GM21367 (cell line): ENCODE results near the gene MANEA.

Experiments used
- ATAC-seq: cut with Tn5 transposase; IDR thresholded peaks from one replicate; pipeline ENCODE4 v1.9.1; 2021; ENCODE audit not compliant: unreplicated experiment

The MANEA gene

DNA sequence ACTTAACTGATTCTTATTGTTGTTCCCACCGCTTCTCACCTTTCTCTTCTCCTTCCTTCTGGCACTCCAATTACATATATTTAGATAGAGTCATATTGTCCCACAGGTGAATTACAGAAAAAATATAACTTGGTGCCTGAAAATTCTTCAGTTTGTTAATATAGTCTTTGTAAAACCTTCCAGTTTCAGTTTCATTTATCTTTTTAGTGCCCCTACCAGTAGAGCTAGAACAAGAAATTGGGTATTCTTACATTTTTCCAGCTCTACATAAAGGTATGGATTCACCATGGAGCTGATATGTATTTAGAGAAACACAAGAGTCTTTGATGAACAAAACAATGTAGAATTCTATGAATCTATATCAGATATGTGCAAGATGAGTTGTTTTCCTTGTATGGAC, 10.7 kb downstream of the MANEA start:
- ATAC-seq: no peak

DNA sequence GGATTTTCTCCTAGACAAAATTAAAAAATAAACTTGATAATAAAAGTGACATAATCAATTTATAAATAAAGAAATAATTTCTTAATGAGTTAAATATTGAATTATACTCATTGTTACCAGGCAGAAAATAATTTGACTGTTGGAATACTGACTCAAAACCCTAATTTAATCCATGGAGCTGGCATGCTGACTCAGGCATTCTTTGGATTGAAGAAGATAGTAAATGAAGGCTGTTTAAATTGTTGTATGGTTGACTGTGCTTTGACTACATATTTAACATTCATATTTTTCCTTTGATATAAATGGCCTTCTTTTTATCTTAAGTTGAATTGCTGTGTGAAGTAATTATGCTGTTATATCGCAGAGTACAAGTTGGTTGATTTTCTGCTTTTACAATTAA, 11.7 kb downstream of the MANEA start:
- no peak for ATAC-seq

DNA sequence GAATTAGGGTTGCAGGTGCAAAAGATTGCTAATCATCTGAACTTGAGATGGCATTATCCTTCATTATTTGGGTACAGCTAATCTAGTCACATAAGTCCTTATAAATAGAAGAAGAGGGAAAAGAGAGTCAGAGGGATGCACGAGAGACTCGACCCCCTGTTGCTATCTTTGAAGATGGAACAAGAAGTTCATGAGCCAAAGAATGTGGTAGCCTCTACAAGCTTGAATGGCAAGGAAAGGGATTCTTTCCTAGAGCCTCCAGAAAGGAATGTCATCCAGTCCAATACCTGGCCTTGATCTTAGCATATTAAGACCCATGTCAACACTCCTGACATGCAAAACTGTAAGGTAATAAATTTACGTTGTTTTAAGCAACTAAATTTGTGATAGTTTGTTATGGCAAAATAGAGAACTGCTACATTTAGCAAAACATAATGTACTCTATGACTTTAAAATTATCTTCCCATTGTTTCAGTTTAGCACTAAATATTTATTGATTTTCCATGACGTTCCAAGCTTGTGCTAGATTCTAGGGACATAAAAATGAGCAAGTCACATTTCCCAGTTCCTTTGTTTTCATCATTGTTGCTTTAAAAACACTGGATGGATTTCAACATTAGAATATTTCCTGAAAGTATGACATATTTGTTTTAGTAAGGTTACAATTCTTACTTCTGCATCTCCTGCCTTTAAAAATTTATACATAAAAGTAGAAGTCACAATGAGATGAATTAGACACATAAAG, 12.7 kb downstream of the MANEA start:
- ATAC-seq: no peak

DNA sequence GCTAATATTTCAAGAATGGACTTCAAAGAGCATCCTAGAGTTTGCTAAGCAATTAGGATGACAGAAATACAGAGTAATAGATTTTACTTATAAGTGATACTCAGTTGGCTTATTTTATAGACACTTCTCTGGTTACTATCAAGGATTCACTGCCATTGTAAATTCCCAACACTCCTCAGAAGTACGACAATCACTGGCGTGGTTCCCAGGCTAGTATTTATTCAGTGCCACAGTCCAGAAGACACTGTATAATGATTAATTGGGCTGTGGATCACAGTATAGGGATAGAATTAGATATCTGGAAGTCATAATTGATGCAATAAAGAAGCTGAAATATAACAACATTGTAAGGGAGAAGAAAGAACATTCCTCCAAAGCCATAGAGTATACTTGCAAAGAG, 15.7 kb downstream of the MANEA start:
- no peak for ATAC-seq

DNA sequence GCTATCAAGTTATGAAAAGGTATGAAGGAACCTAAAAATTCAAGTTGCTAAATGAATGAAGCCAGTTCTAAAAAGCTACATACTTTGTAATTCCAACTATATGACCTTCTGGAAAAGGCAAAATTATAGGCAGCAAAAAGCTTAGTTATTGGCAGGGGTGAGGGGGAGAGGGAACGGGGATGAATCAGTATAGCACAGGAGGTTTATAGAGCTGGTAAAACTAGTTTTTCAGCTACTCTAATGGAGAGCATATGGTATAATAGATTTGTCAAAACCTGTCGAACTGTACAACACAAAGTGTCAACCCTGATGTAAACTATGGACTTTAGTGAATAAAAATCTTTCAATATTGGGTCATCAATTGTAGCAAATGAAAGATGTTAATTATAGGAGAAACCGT, 18.7 kb downstream of the MANEA start:
- ATAC-seq: no peak

DNA sequence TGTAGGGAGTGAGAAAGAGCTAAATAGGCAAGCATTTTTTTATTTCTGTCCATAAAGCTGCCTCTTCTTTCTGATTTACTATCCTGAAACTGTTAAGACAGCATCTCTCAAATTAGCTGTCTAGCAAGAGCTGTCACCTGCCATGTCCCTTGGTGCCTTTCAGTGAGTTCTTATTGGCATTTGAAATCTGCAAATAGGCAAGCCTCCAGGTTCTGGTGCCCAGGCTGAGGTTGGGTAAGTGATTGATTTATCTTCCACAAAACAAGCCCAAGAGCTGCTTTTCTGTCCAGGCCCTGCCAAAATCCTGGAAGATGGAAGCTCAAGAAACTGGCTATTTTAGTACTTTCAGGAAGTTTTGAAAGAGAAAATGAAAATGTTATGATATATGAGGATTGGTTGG, 22.4 kb downstream of the MANEA start:
- no peak for ATAC-seq

DNA sequence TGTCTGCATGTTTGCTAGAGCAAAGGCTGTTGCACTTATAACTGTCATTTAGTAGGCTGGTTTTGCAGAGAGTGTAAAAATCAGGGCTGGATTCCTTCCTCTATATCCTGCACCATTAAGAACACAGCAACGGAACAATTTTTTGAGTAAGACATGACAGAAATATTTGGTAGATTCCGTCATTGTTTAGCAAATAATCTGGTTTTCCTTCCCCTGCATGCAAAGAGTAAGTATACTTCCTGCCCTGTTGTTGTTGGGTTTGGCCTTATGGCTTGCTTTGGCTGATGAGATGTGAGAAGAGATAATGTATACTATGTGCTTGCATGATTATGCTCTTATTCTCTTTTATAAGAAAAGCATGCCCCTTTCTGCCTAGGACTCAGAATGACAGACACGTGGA, 23.8 kb downstream of the MANEA start:
- no peak for ATAC-seq

DNA sequence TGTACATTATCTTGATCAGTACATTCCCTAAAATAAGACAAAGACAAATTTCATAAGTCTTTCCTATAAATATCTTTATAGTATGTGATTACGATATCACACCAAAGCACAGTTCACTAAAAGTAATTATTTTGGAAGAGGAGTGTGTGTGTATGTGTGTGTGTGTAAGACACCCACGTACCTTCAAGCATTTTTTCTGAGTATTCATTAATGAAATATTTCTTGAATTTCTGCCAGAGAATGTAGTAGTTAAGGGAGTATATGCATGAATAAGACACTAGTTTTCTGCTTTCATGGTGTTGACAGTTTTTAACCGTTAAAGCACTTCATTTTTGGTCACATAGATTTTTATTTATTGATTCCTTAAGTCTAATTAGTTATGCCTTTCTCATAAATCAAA, 36.8 kb downstream of the MANEA start:
- no peak for ATAC-seq

DNA sequence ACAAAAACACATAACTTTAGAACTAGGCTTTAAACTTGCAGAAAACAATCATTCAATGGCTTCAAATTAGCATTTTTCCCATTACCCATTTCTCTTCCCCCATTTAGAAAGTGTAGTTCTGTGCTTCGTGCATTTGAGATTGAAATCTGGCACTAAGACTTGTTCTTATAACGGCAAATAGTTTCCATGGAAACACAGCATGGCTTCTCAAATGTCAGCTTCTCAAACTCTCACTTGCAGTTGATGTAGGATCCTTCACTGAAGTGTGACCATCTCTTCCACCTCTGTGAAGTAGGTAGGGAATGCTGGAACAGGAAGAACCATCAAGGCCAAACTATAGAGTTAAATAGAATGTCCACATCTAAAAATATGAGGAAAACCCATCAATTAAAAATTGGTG, 52.2 kb downstream of the MANEA start:
- no peak for ATAC-seq

DNA sequence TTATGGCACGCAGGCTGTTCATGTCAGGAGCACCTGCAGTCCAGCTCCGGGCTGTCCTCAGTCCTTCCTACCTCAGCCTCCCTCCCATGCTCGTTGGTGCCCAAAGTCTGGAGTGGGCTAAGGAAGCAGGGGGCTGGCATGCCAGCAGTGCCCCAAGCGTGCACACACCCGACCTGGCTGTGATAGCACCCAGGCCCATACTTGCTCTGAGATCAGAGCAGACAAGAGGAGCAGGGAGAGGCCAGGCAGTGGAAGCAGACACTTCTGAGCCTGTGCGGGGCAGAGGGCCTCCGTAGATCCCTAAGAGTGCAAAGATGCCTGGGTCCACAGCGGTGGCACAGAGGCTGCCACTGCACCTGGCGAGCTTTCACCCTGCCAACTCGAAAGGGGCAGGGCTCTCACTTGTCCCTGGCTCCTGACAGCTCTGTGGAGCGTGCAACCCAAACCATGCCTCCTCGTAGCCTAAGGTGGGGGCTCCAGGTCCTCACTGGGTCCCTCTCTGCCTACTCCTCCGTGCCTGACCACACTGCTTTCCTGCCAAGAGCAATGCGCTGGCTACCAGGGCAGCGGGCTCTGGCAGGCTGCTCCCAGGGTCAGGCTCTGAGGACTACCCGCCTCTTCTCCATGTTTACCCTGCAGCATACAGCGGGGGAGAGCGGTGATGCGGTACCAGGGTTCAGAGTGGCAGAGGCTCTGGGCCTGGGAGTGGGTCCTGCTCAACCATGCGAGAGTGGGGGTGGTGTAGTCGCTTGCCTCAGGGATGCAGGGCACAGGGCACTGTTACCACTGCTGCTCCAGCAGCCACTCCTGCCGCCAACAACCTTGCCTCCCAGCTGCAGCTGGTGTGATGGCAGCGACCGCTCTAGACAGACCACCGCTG, 59.5 kb downstream of the MANEA start:
- ATAC-seq: no peak

DNA sequence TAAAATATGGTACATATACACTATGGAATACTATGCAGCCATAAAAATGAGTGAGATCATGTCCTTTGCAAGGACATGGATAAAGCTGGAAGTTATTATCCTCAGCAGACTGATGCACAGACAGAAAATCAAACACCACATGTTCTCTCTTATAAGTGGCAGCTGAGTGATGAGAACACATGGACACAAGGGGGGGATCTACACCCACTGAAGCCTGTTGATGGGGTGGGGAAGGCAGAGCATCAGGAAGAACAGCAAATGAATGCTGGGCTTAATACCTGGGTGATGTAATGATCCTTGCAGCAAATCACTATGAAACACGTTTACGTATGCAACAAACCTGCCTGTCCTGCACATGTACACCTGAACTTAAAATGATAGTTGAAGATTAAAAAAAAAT, 71.3 kb downstream of the MANEA start:
- no peak for ATAC-seq

DNA sequence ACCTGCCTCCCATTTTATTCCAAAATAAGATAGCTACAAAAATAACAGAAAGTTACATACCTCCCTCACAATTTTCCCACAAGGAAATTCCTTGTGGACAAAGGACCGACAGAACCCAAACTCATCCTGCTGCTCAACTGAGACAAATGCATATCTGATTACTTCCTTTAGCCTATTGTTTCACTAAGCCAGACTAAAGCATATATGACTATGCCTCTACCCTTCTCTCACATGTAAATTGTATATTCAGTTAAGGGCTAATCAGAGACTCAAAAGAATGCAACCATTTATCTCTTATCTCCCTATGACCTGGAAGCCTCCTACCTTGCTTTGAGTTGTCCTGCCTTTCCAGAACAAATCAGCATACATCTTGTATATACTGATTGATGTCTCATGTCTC, 72.1 kb downstream of the MANEA start:
- no peak for ATAC-seq

DNA sequence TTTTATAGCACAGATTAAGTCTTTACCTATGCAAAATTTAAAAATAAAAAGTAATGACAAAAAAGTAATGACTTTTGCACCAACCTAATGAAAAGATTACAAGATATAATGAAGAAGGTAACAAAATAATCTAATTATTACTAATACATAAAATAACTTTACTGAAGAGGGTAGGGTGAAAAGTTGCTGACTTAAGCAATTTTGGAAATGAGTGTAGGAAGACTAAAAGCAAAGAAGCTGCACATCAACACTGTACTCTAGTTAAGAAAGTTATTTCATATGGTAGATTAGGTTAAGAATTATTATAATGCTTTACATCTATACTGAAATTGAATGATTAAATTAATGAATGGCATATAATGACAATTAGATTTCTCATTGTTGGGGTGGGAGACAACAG, 76.8 kb downstream of the MANEA start:
- no peak for ATAC-seq

DNA sequence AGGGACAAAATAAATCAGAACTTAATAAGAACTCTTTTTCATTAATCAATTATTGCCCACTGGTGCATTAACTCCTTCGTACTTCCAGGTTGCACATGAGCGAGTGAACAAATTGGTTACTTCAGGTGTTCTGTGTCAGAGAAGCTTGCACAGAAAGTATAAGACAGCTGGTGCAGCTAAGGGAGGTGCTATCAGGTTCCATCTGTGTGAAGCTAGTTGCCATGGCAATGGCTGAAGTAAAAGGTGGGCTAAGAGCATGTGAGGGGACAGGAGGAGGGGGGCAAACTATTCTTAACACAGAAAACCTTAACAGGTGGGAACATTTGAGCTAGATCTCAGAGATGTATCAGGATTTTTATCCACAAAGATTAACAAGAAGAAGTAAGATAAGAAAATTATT, 81.6 kb downstream of the MANEA start:
- no peak for ATAC-seq
